WI38 (cell line): ENCODE results near the gene NPTX2.
"Not testable (repeated sequence)": the region's sequence is repeated elsewhere in the genome, so short reads cannot be mapped to it uniquely, and the experiment has no call there.

Experiments used
- H3K4me3 ChIP-seq: 2 replicates; pipeline ENCODE4 v1.5.1; 2011; ENCODE audit warnings: low read depth, mild to moderate bottlenecking, control low read depth, low read length
- TF ChIP-seq, protein P1 (sequence below): IDR thresholded peaks from 2 replicates; pipeline ENCODE4 v1.5.1; 2012; ENCODE audit warnings: low read depth, mild to moderate bottlenecking, control low read depth, low read length

The NPTX2 gene

GRCh38 chr7:98617051-98617959 is at the start of gene NPTX2:
Gene NPTX2, plus strand, starts transcription at chr7:98617285. Its CDS starts 177 bp downstream, at chr7:98617462.
- H3K4me3 ChIP-seq: no peak within 1 kb of the TSS
- TF ChIP-seq, protein P1, sequence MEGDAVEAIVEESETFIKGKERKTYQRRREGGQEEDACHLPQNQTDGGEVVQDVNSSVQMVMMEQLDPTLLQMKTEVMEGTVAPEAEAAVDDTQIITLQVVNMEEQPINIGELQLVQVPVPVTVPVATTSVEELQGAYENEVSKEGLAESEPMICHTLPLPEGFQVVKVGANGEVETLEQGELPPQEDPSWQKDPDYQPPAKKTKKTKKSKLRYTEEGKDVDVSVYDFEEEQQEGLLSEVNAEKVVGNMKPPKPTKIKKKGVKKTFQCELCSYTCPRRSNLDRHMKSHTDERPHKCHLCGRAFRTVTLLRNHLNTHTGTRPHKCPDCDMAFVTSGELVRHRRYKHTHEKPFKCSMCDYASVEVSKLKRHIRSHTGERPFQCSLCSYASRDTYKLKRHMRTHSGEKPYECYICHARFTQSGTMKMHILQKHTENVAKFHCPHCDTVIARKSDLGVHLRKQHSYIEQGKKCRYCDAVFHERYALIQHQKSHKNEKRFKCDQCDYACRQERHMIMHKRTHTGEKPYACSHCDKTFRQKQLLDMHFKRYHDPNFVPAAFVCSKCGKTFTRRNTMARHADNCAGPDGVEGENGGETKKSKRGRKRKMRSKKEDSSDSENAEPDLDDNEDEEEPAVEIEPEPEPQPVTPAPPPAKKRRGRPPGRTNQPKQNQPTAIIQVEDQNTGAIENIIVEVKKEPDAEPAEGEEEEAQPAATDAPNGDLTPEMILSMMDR: no peak

DNA sequence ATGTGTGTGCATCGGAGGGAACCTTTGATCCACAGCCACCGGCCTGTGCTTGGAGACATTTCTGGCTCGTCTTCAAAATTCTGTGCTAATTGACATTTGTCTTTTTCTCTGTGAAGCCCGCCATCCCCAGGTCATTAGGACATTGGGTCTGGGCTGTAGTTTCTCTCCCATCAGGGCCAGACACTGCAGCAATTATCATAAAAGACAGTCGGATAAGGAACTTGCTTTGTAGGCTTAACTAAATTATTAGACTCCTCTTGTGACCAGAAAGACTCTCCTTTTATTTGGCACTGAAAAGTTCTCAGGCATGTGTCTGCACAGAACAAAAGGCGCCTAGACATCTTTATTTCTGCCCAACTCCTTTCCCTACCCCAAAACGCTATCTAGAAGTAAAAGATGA is 49.1 kb upstream of the NPTX2 start:
- TF ChIP-seq, protein P1: no peak

GRCh38 chr7:98568891-98569290 is 48.2 kb upstream of the NPTX2 start:
- TF ChIP-seq, protein P1: no peak
- no peak overlapping the region for H3K4me3 ChIP-seq

More for the DNA sequence above, 49.1 kb upstream of the NPTX2 start:
- H3K4me3 ChIP-seq: no peak overlapping the region

DNA sequence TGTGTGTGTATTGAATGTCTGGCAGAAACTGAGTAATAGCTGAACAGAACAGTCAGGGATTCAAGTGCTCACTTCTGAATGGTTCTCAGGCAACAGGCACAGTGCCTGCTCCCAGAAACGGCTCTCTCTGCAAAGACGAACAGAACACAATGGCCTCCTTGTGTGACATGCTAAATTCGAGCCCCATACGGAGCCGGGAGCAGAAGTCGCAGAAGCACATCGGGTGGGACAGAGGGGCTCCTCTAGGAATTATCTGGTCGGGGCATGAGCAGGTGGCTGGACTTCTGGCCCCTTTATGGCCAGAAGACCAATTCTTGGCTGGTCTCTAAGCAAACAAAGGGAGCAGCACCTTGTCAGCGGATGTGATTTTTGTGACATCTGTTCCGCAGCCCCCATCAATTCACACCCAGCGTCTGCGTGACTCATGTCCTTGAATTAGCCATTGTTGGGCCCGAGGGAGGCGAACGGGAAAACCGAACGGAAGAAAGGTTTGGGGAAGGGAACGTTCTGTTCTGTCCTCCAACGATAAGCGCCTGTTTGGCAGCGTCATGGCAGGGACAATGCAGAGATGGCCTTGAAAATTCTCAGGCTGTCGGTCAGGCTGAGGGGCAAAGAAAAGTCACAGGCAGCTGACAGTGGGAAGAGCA is 47.3 kb upstream of the NPTX2 start:
- H3K4me3 ChIP-seq: no peak overlapping the region
- TF ChIP-seq, protein P1: no peak

DNA sequence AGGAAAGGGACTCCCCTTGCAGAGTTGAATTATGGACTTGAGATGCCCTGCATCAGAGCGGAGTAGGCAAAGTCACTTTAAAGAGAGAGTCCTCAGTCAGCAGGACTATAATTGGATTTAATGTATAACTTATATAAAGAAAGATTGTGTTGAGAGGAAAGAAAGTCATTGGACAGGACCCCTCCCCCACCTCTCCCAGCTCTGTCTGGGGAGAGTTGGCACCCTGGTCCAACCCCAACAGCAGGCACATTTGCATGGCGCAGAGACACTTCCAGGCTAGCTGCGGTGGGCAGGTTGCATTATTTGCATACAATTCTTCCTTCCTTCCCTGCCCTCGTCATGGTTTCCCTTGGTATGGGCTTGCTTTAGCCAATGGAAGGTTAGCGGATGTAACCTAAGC is 46.1 kb upstream of the NPTX2 start:
- H3K4me3 ChIP-seq: no peak overlapping the region
- TF ChIP-seq, protein P1: no peak

DNA sequence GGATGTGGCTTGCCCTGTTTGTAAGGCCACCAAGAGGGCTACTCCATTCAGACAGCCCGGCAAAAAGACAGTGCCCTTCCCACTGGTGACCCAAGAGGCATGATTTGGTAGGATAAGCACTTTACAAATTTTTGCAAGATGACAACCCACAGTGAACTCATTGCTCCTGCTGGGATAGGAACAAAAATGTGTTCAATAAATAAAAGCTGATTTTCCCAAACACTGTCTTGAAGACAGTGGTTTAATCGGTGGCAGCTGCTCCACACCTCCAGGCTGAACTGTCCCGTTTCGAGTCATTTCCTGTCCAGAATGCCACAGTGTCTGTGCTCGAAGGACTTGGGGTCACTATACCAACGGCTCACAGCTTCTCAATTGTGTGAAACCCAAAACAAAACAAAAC is 45.1 kb upstream of the NPTX2 start:
- TF ChIP-seq, protein P1: no peak
- H3K4me3 ChIP-seq: no peak overlapping the region

DNA sequence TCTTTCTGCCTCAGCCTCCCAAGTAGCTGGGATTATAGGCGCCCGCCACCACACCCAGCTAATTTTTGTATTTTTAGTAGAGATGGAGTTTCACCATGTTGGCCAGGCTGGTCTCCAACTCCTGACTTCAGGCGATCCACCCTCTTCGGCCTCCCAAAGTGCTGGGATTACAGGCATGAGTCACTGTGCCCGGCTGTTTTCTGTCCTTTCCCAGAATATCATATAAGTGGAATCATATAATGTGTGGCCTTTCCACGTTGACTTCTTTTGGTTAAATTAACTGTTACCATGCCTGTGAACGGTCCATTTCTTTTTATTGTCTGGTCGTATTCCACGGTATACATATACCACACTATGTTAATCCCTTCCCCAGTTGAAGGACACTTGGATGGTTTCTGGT is 44.4 kb upstream of the NPTX2 start:
- H3K4me3 ChIP-seq: not testable (repeated sequence)
